22Rv1 (cell line): ENCODE measurements around the gene MARCHF10.

Experiments
- CTCF ChIP-seq: fragments of 450-650 bp; IDR thresholded peaks from 2 replicates; pipeline ENCODE4 v1.5.1; 2017; ENCODE audit warnings: mild to moderate bottlenecking
- ZFX ChIP-seq: fragments of 450-650 bp; IDR thresholded peaks from 2 replicates; pipeline ENCODE4 v1.6.1; 2017; ENCODE audit warnings: antibody characterized with exemption, borderline replicate concordance

GRCh38 chr17:62727916-62728672 lies 80.0 kb downstream of the MARCHF10 start:
- TF ChIP-seq CTCF, result 0 out of 2 replicates have a peak, but pooled peaks have one; percentile 22
- no peak for TF ChIP-seq ZFX
